ENCODE data around the gene DOCK6.

DNA sequence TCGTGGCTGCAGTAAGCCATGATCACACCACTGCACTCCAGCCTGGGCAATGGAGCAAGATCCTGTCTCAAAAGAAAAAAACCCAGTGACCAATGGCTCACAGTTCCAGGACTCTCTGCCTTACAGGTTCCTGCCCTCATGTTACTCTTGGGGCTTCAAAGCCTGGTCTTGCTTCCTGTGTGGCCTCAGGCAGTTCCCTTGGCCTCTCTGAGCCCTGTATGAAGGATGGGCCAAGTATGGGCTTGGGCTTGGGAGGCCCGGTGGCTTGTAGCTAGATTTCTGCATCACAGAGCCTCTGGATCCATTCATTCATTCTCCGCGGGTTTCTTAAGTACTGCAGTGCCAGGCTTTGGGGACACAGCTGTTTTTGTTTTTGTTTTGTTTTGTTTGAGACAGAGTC, 32.9 kb upstream of the DOCK6 start:
- TF ChIP-seq EZH2 (optimal IDR thresholded peaks at IDR 0.05; ENCODE audit: low read depth, low read length): no peak
- TF ChIP-seq, protein P1, sequence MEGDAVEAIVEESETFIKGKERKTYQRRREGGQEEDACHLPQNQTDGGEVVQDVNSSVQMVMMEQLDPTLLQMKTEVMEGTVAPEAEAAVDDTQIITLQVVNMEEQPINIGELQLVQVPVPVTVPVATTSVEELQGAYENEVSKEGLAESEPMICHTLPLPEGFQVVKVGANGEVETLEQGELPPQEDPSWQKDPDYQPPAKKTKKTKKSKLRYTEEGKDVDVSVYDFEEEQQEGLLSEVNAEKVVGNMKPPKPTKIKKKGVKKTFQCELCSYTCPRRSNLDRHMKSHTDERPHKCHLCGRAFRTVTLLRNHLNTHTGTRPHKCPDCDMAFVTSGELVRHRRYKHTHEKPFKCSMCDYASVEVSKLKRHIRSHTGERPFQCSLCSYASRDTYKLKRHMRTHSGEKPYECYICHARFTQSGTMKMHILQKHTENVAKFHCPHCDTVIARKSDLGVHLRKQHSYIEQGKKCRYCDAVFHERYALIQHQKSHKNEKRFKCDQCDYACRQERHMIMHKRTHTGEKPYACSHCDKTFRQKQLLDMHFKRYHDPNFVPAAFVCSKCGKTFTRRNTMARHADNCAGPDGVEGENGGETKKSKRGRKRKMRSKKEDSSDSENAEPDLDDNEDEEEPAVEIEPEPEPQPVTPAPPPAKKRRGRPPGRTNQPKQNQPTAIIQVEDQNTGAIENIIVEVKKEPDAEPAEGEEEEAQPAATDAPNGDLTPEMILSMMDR (IDR thresholded peaks at IDR 0.05; ENCODE audit: low read length): no peak
- TF ChIP-seq EZH2phosphoT487 (IDR thresholded peaks at IDR 0.05; ENCODE audit: low read length): no peak

Data from MM.1S (cell line).